Neural cell (in vitro differentiated cells): Measurements from ENCODE around the gene DACH1. TPM values are rescaled to one million over a fixed set of nuclear protein-coding genes. Genes with fewer than 3 reads are reported as not detected.

ENCODE experiments used
- H2AFZ ChIP-seq: fragments of 200-600, 300-800 bp; sonication (generic), shearing (Covaris generic); 2 replicates; pipeline ENCODE4 v1.6.0; 2014; ENCODE audit warnings: low read depth, mild to moderate bottlenecking, antibody characterized with exemption, low read length, moderate library complexity
- H3F3A ChIP-seq: fragments of 200-600 bp; shearing (Covaris generic); 2 replicates; pipeline ENCODE4 v1.6.1; 2016; ENCODE audit warnings: mild to moderate bottlenecking, moderate library complexity, mixed read lengths, antibody characterized with exemption, low read length; ENCODE audit not compliant: insufficient read depth, poor library complexity, severe bottlenecking
- H3K27ac ChIP-seq: fragments of 200-600, 300-800 bp; sonication (generic), shearing (Covaris generic); 2 replicates; pipeline ENCODE4 v1.5.1; 2014; ENCODE audit warnings: mild to moderate bottlenecking, low read length, moderate library complexity
- H3K27me3 ChIP-seq: fragments of 300-800, 200-600 bp; sonication (generic), shearing (Covaris generic); 2 replicates; pipeline ENCODE4 v1.6.0; 2014; ENCODE audit warnings: mild to moderate bottlenecking, low read depth, low read length, moderate library complexity; ENCODE audit not compliant: insufficient read depth
- H3K36me3 ChIP-seq: fragments of 300-800, 200-600 bp; sonication (generic), shearing (Covaris generic); 2 replicates; pipeline ENCODE4 v1.5.1; 2014; ENCODE audit warnings: mild to moderate bottlenecking, antibody characterized with exemption, low read length, moderate library complexity; ENCODE audit not compliant: insufficient read depth
- H3K4me2 ChIP-seq: fragments of 300-800, 200-600 bp; sonication (generic), shearing (Covaris generic); 2 replicates; pipeline ENCODE4 v1.6.0; 2014; ENCODE audit warnings: mild to moderate bottlenecking, low read length
- H3K4me3 ChIP-seq: fragments of 300-800, 200-600 bp; sonication (generic), shearing (Covaris generic); 2 replicates; pipeline ENCODE4 v1.5.1; 2014; ENCODE audit warnings: mild to moderate bottlenecking, low read length, moderate library complexity
- H3K79me2 ChIP-seq: fragments of 200-600 bp; shearing (Covaris generic); replicated peaks from 2 replicates; pipeline ENCODE4 v1.6.0; 2014; ENCODE audit warnings: mild to moderate bottlenecking, low read length, moderate library complexity; ENCODE audit not compliant: insufficient read depth
- H3K9ac ChIP-seq: fragments of 300-800, 200-600 bp; sonication (generic), shearing (Covaris generic); 2 replicates; pipeline ENCODE4 v1.6.1; 2016; ENCODE audit warnings: mild to moderate bottlenecking, low read length, mixed read lengths
- H3K9me2 ChIP-seq: fragments of 200-600 bp; shearing (Covaris generic); 2 replicates; pipeline ENCODE4 v1.6.1; 2016; ENCODE audit warnings: mild to moderate bottlenecking, low read length, mixed read lengths; ENCODE audit not compliant: insufficient read depth
- H3K9me3 ChIP-seq: fragments of 200-600, 300-800 bp; sonication (generic), shearing (Covaris generic); 2 replicates; pipeline ENCODE4 v1.6.1; 2016; ENCODE audit warnings: mild to moderate bottlenecking, mixed run types, low read length, moderate library complexity, mixed read lengths
- H4K20me1 ChIP-seq: fragments of 200-600 bp; shearing (Covaris generic); 2 replicates; pipeline ENCODE4 v1.6.1; 2016; ENCODE audit warnings: mild to moderate bottlenecking, mixed run types; ENCODE audit not compliant: insufficient read depth
- CTCF ChIP-seq: fragments of 450-650 bp; IDR thresholded peaks from 2 replicates; pipeline ENCODE4 v1.5.1; 2014; ENCODE audit warnings: antibody characterized with exemption, mild to moderate bottlenecking, moderate library complexity; ENCODE audit not compliant: poor library complexity, severe bottlenecking
- EP300 ChIP-seq: fragments of 450-650 bp; conservative IDR thresholded peaks from 2 replicates; pipeline ENCODE4 v1.6.1; 2014; ENCODE audit warnings: antibody characterized with exemption, mild to moderate bottlenecking, moderate library complexity; ENCODE audit not compliant: poor library complexity, severe bottlenecking
- EZH2 ChIP-seq: fragments of 200-600, 300-800 bp; shearing (Covaris generic), sonication (generic); IDR thresholded peaks from 2 replicates; pipeline ENCODE4 v1.6.1; 2014; ENCODE audit warnings: antibody characterized with exemption, low read length, borderline replicate concordance, mild to moderate bottlenecking; ENCODE audit not compliant: insufficient read depth, poor library complexity, severe bottlenecking
- MXI1 ChIP-seq: fragments of 450-650 bp; conservative IDR thresholded peaks from 2 replicates; pipeline ENCODE4 v1.6.1; 2014; ENCODE audit warnings: antibody characterized with exemption, mild to moderate bottlenecking; ENCODE audit not compliant: poor library complexity, severe bottlenecking
- POLR2AphosphoS5 ChIP-seq: IDR thresholded peaks from 2 replicates; pipeline ENCODE4 v1.6.1; 2012
- RAD21 ChIP-seq: fragments of 450-650 bp; conservative IDR thresholded peaks from 2 replicates; pipeline ENCODE4 v1.6.1; 2014; ENCODE audit warnings: antibody characterized with exemption, mild to moderate bottlenecking, moderate library complexity
- REST ChIP-seq: IDR thresholded peaks from 2 replicates; pipeline ENCODE4 v1.6.1; 2012; ENCODE audit warnings: borderline replicate concordance
- SMC3 ChIP-seq: fragments of 450-650 bp; conservative IDR thresholded peaks from 2 replicates; pipeline ENCODE4 v1.6.1; 2014; ENCODE audit warnings: antibody characterized with exemption, mild to moderate bottlenecking, moderate library complexity; ENCODE audit not compliant: poor library complexity
- TAF1 ChIP-seq: IDR thresholded peaks from 2 replicates; pipeline ENCODE4 v1.6.1; 2012; ENCODE audit warnings: low read depth
- polyA plus RNA-seq: library from polyadenylated mRNA; depleted of rRNA; stranded (reverse); fragments of >200 nt; gene quantifications from 2 replicates; pipeline ENCODE4 v1.2.3, GENCODE V29; 2014

The DACH1 gene
- polyA plus RNA-seq, 1 donor from 2014 or later, result 20.0 TPM

- Histone ChIP-seq H2AFZ (no peak overlapping the region), H3K4me3 (no peak overlapping the region), H3K4me2 (no peak overlapping the region), H4K20me1 (no peaks in the 10 kb centered on the region), H3K79me2 (no peaks in the 10 kb centered on the region), H3K27me3 (no peaks in the 10 kb centered on the region), H3K9me3 (no peaks in the 10 kb centered on the region), H3F3A (no peaks in the 10 kb centered on the region), H3K9me2 (no peaks in the 10 kb centered on the region), H3K9ac (no peak overlapping the region), H3K27ac (no peak overlapping the region), H3K36me3 (no peaks in the 10 kb centered on the region)
- TF ChIP-seq TAF1 (no peak), EP300 (no peak), MXI1 (no peak), RAD21 (no peak), EZH2 (no peak), REST (no peak), POLR2AphosphoS5 (no peak), CTCF (no peak), SMC3 (no peak)
Observed at GRCh38 chr13:71513411-71514033, 353.5 kb downstream of the DACH1 start.

GRCh38 chr13:71503781-71504180, 363.2 kb downstream of the DACH1 start:
- H3K27me3 ChIP-seq, result no peaks in the 10 kb centered on the region
- TF ChIP-seq EZH2 (no peak), EP300 (no peak), RAD21 (no peak), CTCF (no peak), TAF1 (no peak), POLR2AphosphoS5 (no peak), REST (no peak), SMC3 (no peak), MXI1 (no peak)
- no peak overlapping the region for H3K4me3 ChIP-seq
- H4K20me1 ChIP-seq, result no peaks in the 10 kb centered on the region
- H3K9ac ChIP-seq, result no peak overlapping the region
- H3F3A ChIP-seq, result no peaks in the 10 kb centered on the region
- H3K4me2 ChIP-seq, result no peak overlapping the region
- H3K9me3 ChIP-seq, result no peaks in the 10 kb centered on the region
- no peak overlapping the region for H3K27ac ChIP-seq
- no peaks in the 10 kb centered on the region for H3K79me2 ChIP-seq
- no peaks in the 10 kb centered on the region for H3K9me2 ChIP-seq
- no peak overlapping the region for H2AFZ ChIP-seq
- no peaks in the 10 kb centered on the region for H3K36me3 ChIP-seq
